HG02759 (cell line): ENCODE data around the gene CTNNA1.

Source experiments
- ATAC-seq: cut with Tn5 transposase; IDR thresholded peaks from one replicate; pipeline ENCODE4 v1.9.1; 2021; ENCODE audit warnings: mild to moderate bottlenecking, moderate library complexity; ENCODE audit not compliant: unreplicated experiment

Gene CTNNA1

DNA sequence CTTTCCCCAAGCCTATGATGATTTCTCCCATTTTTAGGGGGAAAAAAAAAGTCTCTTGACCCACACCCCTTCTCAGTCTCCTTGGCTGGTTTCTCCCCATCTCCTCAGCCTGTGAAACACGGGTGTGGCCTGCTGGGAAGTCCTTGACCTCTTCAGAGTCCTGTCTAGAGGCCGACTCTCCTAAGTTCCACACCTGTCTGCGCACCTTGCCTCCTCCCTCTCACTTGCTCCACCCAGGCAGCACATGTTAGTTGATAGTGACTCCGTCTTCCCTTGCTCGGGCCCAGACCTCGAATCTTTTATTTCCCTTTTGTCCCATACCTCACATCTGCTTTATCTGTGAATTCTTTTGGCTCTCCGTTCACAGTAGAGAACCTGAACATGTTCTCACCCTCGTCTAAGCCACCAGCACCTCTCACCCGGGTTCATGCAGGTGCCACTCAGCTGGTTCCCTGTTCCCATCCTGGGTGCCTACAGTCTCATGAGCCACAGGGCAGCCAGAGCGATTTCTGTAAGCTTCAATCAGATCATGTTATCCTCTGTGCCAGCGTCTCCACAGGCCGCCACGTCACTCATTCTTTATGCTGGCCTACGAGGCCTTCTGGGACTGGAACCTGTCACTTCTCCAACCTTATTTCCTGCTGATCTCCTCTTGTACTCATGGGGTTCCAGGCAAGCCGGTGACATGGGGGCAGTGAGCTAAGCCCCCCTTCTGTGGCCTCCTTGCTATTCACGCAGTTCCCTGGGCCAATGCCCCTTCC lies 173.6 kb downstream of the CTNNA1 start:
- no peak for ATAC-seq

DNA sequence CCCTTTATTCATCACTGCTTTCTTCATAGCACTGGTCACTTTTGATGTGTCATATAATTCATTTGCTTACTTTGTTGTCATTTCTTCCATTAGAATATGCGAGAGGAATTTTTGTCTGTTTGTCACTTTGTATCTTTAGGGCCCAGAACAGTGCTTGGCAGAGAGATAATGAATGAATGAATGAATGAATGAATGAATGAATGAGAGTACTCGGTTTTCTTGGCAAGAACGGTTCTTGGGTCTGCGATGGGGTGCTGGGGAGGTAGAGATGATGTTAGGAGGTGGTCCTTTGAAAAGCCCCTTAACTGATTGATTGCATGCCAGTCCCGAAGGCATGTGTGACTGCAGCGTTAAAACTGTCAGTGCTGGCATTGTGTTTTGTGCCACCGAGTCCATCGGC lies 174.3 kb downstream of the CTNNA1 start:
- ATAC-seq, result no peak

DNA sequence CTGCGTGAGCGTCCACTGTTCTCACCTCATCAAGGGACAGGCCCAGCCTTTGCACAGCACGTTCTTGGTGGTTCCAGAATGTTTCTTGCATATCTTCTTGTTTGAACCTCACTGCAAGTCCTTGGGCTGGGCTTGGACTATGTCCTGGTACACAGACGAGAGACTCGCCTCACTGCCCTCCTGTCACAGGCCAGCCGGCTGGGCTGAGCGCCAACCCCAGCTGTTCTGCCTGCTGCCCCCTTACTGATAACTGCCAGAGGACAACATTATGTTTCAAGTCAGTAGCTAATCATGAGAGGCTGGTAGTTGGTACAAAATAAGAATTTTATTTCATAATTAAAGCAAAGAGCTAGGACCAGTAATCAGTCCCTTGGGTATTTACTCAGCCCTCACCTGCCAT lies 174.8 kb downstream of the CTNNA1 start:
- ATAC-seq, result no peak

DNA sequence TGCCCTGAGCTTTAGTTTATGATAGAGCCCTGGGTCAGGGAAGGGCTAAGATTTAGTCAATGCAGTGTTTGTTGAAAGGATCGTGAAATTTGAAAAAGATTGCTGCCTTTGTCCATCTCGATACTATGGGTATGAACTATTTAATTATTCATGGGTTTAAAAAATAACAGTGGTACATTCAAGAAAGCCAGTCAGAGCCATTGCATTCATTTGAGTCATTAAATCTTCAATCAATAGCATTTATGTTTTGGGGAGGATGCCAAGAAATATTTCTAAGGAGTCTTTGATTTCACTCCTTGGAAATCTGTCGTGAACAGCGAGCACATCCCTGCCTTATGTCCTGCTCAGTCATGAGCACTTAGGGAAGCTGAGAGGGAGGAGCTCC lies 176.3 kb downstream of the CTNNA1 start:
- no peak for ATAC-seq

DNA sequence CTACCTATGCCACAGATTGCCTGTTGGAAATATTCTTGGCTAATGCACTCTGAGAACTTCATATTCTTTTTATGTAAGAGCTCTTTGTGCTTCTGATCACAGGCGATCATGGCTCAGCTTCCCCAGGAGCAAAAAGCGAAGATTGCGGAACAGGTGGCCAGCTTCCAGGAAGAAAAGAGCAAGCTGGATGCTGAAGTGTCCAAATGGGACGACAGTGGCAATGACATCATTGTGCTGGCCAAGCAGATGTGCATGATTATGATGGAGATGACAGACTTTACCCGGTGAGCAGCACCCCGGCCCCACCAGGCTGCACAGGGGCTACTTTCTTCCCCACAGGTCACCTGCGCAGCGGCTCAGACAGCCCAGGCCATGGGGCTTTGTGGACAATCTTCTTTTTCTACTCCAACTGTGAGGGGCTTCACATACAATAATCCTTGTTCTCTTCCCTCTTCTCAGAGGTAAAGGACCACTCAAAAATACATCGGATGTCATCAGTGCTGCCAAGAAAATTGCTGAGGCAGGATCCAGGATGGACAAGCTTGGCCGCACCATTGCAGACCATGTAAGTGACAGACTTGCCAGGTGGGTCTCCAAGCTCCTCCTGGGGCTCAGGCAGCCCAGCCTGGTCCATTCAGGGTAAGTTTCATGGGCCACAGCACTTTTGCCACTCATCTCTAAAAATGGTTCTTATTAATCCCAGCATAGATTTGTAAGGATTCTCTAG lies 177.3 kb downstream of the CTNNA1 start:
- no peak for ATAC-seq

DNA sequence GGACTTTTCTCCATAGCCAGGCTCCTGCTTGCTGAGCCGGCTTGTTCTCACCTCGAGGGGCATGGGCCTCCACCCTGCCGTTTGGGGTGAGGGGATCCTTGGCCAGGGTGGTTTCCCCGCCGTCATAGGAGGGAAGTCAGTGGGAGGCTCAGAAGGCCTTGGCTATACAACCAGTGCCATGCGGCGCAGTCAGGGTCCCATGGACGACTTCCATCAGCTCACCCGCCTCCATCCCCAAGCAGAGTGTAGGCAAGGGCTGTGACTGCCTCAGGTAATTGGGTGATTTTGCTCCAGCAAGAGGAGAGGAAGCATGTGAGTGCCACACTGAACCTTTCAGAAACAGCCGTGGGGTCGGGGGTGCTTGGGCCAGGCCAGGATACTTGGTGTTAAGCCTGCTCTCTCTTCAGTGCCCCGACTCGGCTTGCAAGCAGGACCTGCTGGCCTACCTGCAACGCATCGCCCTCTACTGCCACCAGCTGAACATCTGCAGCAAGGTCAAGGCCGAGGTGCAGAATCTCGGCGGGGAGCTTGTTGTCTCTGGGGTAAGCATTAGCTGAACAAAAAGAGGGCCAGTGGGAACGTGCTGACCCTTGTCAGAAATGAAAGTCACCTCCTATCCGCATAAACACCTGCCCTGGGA lies 179.1 kb downstream of the CTNNA1 start:
- no peak for ATAC-seq

DNA sequence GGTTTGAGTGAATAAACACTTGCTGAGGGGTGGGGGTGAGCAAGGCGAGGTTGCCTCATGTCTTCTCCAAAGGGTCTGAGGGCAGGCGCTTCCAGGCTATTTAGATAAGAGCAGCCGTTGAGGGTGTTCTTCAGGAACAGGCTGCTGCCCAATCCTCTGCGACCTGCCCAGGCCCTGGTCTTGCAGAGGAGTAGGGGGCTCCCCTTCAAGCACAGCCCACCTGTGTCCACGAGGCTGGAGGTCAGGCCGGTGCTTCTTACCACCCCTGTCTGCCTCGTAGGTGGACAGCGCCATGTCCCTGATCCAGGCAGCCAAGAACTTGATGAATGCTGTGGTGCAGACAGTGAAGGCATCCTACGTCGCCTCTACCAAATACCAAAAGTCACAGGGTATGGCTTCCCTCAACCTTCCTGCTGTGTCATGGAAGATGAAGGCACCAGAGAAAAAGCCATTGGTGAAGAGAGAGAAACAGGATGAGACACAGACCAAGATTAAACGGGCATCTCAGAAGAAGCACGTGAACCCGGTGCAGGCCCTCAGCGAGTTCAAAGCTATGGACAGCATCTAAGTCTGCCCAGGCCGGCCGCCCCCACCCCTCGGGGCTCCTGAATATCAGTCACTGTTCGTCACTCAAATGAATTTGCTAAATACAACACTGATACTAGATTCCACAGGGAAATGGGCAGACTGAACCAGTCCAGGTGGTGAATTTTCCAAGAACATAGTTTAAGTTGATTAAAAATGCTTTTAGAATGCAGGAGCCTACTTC lies 180.5 kb downstream of the CTNNA1 start:
- ATAC-seq, result no peak

DNA sequence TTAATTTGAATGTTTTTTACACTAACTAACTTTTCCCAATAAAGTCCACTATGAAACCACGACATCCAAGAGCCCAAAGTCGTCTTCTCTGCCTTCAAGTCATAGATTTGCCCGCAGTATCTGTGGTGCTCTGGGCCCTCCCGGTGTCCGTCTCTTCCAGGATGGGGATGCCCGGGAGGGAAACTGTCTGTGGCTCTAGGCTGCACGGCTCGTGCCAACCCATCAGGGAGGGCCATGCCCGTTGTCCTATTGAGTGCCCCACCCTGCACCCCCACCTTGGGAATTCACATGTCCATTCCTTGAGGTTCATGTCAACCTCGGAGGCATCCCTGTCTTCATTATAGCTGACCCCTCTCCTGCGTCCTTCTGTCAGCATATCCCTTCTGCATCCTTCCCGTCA lies 181.7 kb downstream of the CTNNA1 start:
- no peak for ATAC-seq

DNA sequence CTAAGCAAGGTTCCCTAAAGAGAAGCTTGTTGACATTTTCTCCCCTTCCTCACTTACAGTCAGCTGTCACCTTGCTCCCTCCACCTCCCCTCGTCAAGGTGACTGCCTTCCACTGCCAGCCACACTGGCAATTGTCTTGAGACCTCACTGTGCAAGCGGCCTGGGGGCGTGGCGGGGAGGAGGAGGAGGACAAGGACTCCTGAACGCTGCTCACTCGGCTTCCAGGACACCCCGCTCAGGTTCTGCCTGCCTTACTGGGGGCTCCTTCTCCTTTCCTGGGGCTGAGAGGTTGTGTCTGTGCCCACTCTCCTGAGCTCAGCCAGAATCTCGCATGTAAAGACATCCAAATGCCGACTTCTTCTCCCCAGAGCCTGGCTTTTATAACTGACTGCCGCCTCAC lies 182.2 kb downstream of the CTNNA1 start:
- no peak for ATAC-seq

DNA sequence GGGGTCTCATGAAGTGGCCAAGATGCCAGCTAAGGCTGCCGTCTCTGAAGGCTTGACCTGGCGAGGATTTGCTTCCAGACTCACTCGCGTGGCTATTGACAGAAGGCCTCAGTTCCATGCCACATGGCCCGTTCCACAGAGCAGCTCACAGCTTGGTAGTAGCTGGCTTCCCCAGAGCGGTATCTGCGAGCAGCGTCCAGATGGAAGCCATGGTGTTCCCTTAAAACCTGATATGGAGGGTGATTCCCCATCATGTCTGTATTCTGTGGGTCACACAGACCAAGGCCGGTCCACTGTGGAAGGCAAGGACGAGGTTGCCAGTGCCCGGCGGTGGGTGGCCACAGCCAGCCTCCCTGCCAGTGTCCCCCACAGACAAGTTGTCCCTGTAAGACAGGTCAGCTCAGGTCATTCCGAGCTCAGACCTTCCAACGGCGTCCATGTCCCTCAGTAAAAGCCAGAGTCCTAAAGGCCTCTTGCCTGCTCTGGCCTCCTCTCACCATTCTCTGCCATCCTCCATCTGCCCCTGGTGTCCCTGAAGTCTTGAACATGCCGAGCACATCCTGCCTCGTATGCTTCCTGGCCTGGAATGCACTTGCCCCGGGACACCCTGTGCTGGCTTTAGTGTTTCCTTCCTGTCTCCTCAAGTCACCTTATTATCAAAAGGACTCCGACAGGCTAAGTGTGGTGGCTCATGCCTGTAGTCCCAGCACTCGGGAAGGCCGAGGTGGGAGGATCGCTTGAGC lies 183.2 kb downstream of the CTNNA1 start:
- no peak for ATAC-seq

DNA sequence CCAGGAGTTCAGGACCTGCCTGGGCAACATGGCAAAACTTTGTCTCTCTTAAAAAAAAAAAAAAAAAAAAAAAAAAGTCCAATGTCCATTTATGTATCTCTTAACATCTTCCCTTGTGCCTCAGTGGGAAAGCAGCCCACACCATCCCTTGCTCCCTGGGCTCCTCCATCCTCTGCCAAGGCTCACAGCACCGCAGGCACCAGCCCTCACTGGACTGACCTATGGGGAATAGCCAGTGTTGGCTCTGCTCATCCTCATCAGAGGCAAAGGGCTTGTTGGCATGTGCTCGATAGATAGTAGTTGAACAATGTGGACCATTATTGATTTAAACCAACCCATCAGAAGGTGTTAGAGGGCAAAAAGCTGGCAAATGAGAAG lies 183.7 kb downstream of the CTNNA1 start:
- ATAC-seq, result no peak

DNA sequence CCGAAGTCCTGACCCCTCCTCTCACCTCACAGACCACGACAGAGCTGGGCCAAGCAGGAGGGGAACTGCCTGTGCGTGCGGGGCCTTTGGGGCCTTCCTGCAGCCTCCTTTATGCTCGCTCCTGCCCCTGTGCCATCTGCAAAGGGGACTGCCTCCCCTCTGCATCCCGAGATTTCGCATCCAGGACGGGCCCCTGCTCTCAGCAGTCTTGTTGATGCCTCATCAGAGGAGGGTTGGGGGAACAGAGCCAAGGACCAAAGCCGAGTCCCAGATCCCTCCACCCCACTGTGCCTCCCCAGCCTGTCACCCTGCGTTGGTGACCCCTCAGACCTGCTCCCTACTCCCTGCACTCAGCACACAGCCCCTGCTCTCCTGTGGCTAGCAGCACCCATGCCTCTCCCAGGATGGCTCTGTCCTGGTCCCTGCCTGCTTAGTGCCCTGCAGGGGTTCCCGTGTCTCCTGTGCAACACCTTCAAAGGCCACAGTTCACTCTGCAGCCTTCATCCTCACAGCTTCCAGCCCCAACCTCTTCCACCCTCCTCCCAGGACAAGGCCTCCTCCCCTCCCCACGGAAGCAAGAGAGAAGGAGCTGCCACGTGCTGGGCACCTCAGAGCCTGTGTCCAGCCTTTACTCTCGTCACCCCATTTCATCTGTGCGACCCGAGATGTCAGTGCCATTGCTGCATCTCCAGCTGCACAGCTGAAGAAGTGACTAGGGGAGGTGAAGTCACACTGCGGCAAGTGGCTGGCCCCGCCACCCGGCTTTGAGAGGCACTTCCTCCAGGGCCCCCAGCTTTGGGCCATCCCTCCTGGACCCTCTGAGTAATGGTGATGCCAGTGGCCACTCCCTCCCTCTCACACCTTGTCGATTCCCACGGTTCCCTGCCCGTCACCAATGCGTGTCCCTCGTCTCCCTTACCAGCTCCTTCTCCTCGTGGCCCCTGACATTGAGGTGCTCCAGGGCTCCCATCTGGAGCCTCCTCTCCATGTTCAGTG lies 184.5 kb downstream of the CTNNA1 start:
- ATAC-seq, result no peak

DNA sequence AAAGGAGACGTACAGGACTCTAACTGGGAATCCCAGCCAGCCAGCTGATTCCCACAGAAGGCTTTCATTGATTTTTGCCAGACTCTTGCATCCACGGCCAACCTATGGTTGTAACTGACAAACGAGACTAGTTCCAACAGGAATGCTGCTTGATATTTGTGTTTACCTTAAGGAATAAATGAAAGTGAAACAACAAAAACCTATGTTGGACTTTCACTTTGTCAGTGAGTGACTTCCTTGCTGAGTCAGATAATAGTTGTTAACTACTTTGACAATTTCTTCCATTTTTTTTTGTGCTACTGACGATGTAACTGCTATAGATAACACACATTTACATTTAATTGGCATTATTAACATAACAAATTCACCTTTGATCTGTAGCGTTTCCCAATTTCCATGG lies 185.3 kb downstream of the CTNNA1 start:
- ATAC-seq, result no peak

DNA sequence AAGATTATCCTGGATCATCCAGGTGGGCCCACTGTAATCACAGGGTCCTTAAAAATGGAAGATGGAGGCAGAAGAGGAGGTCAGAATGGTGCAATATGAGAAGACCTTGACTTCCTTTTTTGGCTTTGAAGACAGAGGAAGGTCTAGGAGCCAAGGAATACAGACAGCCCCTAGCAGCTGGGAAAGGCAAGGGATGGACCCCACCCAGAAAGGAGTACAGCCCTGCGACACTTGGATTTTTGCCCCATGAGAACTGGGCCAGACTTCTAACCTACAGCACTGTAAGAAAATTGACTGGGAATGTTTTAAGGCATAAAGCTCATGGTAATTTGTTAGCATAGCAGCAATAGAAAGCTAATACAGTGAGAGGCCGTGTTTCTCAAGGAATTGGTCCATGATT lies 188.8 kb downstream of the CTNNA1 start:
- ATAC-seq, result no peak

DNA sequence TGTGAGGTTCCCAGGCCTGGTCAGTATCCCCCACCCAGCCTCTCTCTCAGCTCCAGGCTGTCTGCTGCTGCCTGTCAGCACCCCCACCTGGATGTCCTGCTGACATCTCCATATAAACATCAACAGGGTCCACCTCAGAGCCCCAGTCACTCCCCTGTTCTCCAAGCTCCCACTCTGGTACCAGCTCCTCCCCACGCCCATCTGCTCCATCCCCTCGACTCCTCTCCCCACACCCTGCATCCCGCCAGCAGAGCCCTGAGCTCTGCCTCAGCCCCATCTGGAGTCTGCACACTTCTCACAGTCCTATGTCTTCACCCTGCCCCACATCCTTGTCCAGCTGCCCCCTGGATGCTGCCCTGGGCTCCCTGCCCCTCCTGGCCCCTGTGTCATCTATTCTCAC lies 189.6 kb downstream of the CTNNA1 start:
- ATAC-seq, result no peak

DNA sequence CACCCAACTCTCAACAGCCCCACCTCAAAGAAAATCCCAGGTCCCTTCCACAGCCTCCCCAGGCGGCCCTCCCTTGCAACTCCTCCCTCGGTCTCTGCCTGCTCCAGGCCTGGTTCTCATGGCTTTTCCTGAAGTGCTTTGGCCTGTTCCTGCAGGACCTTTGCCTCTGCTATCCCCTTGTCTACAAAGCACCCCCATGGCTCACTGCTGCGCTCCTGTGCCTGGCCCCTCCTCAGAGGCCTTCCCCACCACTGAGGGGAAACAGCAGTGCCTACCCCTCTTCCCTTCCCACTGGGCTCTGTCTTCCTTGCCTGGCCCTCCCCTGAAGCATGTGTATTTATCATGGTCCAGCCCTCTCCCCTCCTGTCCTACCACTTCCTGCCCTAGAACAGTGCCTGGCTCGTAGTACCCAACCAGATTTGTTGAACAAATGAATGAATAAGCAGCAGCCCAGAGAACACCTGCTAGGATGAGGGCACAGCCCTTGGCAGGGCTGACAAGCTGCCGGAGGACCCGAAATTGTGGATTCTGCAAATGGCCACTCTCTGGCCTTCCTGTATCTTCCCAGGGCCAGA lies 190.5 kb downstream of the CTNNA1 start:
- no peak for ATAC-seq

DNA sequence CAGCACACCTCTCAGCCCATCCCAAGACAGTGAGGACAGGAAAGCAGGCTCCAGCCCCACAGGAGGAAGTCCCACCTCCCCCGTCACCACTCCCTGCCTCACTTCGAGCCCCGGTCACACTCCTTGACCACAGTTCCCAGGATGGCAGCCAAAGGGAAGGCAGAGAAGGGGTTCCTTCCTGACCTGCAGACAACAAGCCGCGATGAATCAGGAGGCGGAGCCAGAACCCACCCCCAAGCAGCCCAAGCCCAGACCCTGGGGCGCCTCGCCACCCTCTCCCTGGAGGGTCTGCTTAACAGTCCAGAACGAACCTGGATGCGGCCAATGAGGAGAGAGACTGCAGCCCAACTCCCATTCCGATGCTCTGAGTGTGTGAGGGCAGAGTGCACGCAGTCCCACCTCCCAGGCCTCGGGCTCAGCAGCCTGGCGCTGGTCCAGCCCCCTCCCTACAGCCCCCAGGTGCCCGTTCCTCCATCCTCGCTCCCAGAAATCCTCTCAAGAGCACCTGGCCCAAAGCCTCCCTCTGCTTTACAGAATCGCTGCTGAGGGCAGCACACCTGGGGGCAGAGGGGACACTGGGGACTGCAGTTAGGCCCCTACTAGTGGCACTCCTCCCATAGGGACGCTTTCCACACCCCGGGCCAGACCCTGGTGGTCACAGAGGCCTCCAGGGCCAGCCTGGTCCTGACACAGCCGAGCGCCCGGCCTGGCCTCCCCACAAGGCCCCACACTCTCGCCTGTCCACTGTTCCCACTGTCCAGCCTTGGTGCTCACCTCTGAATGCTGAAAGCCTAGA lies 191.5 kb downstream of the CTNNA1 start:
- no peak for ATAC-seq
